Measurements from ENCODE around the gene GULP1.

Gene GULP1

DNA sequence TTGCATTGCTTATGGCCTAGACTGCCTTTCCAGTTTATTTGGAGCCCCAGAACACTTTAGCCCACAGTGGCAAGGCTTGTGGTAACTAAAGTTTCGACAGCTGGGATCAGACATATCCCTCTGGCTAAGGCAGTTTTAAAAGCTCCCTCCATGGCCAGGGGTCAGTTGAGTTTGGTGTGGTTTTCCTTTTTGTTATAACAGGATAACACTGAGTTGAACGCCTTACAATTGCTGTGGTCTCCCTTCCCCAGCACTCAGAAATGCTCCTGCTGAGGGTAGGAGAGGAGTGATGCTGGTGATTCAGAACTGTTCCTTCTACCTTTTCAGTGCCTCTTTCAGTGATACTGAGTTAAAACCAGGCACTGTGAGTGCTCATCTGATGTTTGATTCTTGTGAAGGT is 182.6 kb downstream of the GULP1 start:
- H3K36me3 Mint-ChIP-seq (ENCODE audit: insufficient read depth): no peaks in the 10 kb centered on the region
- no peaks in the 10 kb centered on the region for H3K27me3 Mint-ChIP-seq
- H3K4me1 Mint-ChIP-seq (ENCODE audit: low read depth in 2 of 2): no peaks in the 10 kb centered on the region
- H3K9me3 Mint-ChIP-seq: peaks cover 6 to 16% of the 10 kb centered on the region in 2 donors
- ATAC-seq (replicated peaks) (no peak), DNase-seq (no peak)
- H3K27ac Mint-ChIP-seq: no peak overlapping the region
- no peak overlapping the region for H3K4me3 Mint-ChIP-seq

DNA sequence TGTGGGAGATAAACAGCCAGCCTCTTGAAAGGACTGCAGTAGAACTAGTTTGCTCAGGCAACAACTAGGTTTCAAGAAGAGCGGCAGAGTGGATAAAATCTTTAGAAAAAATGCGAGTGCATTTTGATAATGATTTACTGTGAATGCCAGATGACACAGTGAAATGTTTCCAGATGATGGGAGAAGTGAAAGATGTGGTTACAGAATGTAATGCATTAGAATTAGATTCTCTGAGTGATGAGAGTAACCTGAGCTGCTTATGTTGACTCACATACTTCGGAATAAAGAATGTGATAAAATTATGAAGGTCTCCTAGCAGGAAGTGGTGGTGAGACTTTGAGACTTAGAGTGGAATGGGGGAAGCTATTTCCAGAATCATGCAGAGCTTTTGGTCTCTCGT is 184.3 kb downstream of the GULP1 start:
- no peaks in the 10 kb centered on the region for H3K4me1 Mint-ChIP-seq (ENCODE audit: low read depth in 2 of 2)
- H3K27me3 Mint-ChIP-seq: no peaks in the 10 kb centered on the region
- H3K4me3 Mint-ChIP-seq: no peak overlapping the region
- H3K36me3 Mint-ChIP-seq (ENCODE audit: insufficient read depth): no peaks in the 10 kb centered on the region
- DNase-seq: no peak
- H3K27ac Mint-ChIP-seq: no peak overlapping the region
- no peak for ATAC-seq (replicated peaks)
- peaks cover 5 to 16% of the 10 kb centered on the region in 2 donors for H3K9me3 Mint-ChIP-seq

DNA sequence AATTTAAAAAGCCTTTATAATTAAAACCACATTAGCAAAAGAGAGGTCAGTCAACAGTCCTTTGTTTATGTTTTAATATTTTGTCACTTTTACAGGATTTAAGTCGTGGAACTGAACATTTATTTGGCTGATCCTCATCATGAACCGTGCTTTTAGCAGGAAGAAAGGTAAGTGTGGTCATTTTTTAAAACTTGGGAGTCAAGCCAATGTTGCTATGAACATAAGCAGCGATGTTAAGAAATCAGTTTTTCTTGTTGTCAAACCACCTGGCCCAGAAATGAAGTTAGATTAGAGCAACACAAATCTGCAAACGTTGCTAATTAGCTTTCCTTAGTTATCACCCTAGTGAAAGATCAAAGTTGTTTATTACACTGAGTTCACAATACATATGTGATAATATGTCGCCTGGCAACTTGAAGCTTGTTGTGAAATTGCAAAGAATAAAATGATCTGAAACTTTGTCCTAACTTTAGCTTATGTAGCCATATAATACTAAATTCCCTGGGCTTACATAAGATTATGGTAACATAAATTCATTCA is 186.0 kb downstream of the GULP1 start:
- peaks cover 2 to 9% of the 10 kb centered on the region in 2 donors for H3K9me3 Mint-ChIP-seq
- no peaks in the 10 kb centered on the region for H3K36me3 Mint-ChIP-seq (ENCODE audit: insufficient read depth)
- H3K4me3 Mint-ChIP-seq: no peak overlapping the region
- H3K27me3 Mint-ChIP-seq: no peaks in the 10 kb centered on the region
- no peak for DNase-seq
- no peak for ATAC-seq (replicated peaks)
- H3K4me1 Mint-ChIP-seq (ENCODE audit: low read depth in 2 of 2): no peaks in the 10 kb centered on the region
- no peak overlapping the region for H3K27ac Mint-ChIP-seq

DNA sequence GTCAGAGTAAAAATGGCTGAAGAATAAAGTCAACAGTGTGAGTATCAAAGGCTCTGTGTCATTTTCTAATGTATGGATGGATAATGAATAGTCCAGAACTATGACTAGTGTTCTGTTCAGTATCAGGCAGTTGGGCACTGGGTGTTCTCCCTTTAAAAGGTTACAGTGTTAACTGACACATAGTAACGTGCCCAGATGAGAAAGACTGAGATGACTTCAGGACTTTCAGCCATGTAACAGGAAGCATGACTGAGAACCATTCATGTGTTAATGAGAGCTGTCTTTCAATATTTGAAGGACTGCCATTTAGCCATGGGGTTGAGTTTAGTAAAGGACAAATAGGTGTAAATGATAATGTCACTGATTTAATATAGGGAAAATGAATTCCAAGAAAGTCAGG is 187.1 kb downstream of the GULP1 start:
- no peak for DNase-seq
- peaks cover 0 to 2% of the 10 kb centered on the region in 2 donors for H3K9me3 Mint-ChIP-seq
- ATAC-seq (replicated peaks): no peak

GRCh38 chr2:188481474-188481873 is 189.8 kb downstream of the GULP1 start:
- H3K27ac Mint-ChIP-seq: no peak overlapping the region
- H3K4me3 Mint-ChIP-seq: no peak overlapping the region
- no peak for ATAC-seq (replicated peaks)
- H3K36me3 Mint-ChIP-seq (ENCODE audit: insufficient read depth): no peaks in the 10 kb centered on the region
- H3K27me3 Mint-ChIP-seq: no peaks in the 10 kb centered on the region
- no peaks in the 10 kb centered on the region for H3K9me3 Mint-ChIP-seq
- DNase-seq: no peak
- H3K4me1 Mint-ChIP-seq (ENCODE audit: low read depth in 2 of 2): no peaks in the 10 kb centered on the region

More for the DNA sequence above, 187.1 kb downstream of the GULP1 start:
- no peak overlapping the region for H3K4me3 Mint-ChIP-seq
- H3K27me3 Mint-ChIP-seq: no peaks in the 10 kb centered on the region
- no peak overlapping the region for H3K27ac Mint-ChIP-seq
- no peaks in the 10 kb centered on the region for H3K36me3 Mint-ChIP-seq (ENCODE audit: insufficient read depth)
- no peaks in the 10 kb centered on the region for H3K4me1 Mint-ChIP-seq (ENCODE audit: low read depth in 2 of 2)

- ATAC-seq (replicated peaks): no peak
- no peaks in the 10 kb centered on the region for H3K4me1 Mint-ChIP-seq (ENCODE audit: low read depth in 2 of 2)
- no peak overlapping the region for H3K27ac Mint-ChIP-seq
- no peaks in the 10 kb centered on the region for H3K9me3 Mint-ChIP-seq
- H3K4me3 Mint-ChIP-seq: no peak overlapping the region
- DNase-seq: no peak
- H3K36me3 Mint-ChIP-seq (ENCODE audit: insufficient read depth): no peaks in the 10 kb centered on the region
- H3K27me3 Mint-ChIP-seq: no peaks in the 10 kb centered on the region
These were observed 193.8 kb downstream of the GULP1 start for GRCh38 chr2:188485496-188485895.

GRCh38 chr2:188492751-188493150 is 201.1 kb downstream of the GULP1 start:
- Mint-ChIP-seq H3K27ac (no peak overlapping the region), H3K4me3 (no peak overlapping the region), H3K4me1 (ENCODE audit: low read depth in 2 of 2) (no peaks in the 10 kb centered on the region), H3K36me3 (ENCODE audit: insufficient read depth) (no peaks in the 10 kb centered on the region), H3K27me3 (no peaks in the 10 kb centered on the region), H3K9me3 (peaks cover 7 to 19% of the 10 kb centered on the region in 2 donors)
- DNase-seq: no peak
- ATAC-seq (replicated peaks): no peak

DNA sequence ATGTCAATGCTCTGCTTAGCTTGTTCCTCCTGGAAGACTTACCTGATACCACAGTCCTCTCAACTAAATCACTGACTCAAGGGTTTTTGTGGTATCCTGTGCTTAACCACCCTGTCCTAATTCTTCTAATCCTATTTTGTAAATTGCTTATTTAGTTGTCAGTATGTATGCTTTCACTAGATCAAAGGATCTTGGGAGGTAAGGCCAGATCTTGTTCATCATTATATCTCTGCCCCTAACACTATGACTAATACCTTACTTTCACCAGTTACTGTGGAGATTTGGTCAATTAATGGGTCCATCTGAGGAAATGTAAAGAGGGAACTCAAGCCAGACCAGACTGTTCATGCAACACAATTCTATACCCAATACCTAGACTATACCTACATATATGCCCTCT is 203.2 kb downstream of the GULP1 start:
- ATAC-seq (replicated peaks) (no peak), DNase-seq (no peak)
- no peak overlapping the region for H3K27ac Mint-ChIP-seq
- no peaks in the 10 kb centered on the region for H3K4me1 Mint-ChIP-seq (ENCODE audit: low read depth in 2 of 2)
- peaks cover 7 to 19% of the 10 kb centered on the region in 2 donors for H3K9me3 Mint-ChIP-seq
- H3K4me3 Mint-ChIP-seq: no peak overlapping the region
- no peaks in the 10 kb centered on the region for H3K36me3 Mint-ChIP-seq (ENCODE audit: insufficient read depth)
- H3K27me3 Mint-ChIP-seq: no peaks in the 10 kb centered on the region

GRCh38 chr2:188495969-188496431 is 204.3 kb downstream of the GULP1 start:
- H3K4me1 Mint-ChIP-seq (ENCODE audit: low read depth in 2 of 2): no peaks in the 10 kb centered on the region
- DNase-seq (no peak), ATAC-seq (replicated peaks) (no peak)
- no peak overlapping the region for H3K27ac Mint-ChIP-seq
- no peaks in the 10 kb centered on the region for H3K36me3 Mint-ChIP-seq (ENCODE audit: insufficient read depth)
- H3K9me3 Mint-ChIP-seq: peaks cover 7 to 19% of the 10 kb centered on the region in 2 donors
- H3K27me3 Mint-ChIP-seq: no peaks in the 10 kb centered on the region
- no peak overlapping the region for H3K4me3 Mint-ChIP-seq

DNA sequence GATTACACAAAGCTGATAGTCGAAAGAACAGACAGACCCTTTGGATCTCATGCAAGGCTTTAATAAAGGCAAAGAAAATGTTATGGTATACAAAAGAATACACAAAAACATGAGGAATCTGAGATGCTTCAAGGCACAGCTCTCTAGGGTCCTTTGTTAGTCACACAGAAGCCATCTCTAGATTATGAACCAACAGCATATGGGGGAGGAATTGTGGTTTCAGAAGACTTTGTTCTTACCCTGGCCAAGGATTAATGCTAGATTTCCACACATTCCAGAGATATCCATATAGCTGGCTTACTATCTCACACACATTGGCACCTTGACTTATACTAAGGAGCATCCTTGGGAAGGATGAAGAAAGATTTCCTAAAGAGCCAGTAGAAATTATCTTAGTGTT is 206.1 kb downstream of the GULP1 start:
- Mint-ChIP-seq H3K36me3 (ENCODE audit: insufficient read depth) (no peaks in the 10 kb centered on the region), H3K4me1 (ENCODE audit: low read depth in 2 of 2) (no peaks in the 10 kb centered on the region), H3K4me3 (no peak overlapping the region), H3K27ac (no peak overlapping the region), H3K27me3 (no peaks in the 10 kb centered on the region), H3K9me3 (peaks cover 9 to 19% of the 10 kb centered on the region in 2 donors)
- ATAC-seq (replicated peaks) (no peak), DNase-seq (no peak)

- ATAC-seq (replicated peaks) (no peak), DNase-seq (no peak)
- H3K4me3 Mint-ChIP-seq: no peak overlapping the region
- no peaks in the 10 kb centered on the region for H3K27me3 Mint-ChIP-seq
- no peak overlapping the region for H3K27ac Mint-ChIP-seq
- peaks cover 3% of the 10 kb centered on the region for H3K36me3 Mint-ChIP-seq (ENCODE audit: insufficient read depth)
- peaks cover 0 to 2% of the 10 kb centered on the region in 2 donors for H3K9me3 Mint-ChIP-seq
- no peaks in the 10 kb centered on the region for H3K4me1 Mint-ChIP-seq (ENCODE audit: low read depth in 2 of 2)
These were observed 212.3 kb downstream of the GULP1 start for GRCh38 chr2:188503975-188504374.

- Mint-ChIP-seq H3K27ac (no peak overlapping the region), H3K27me3 (no peaks in the 10 kb centered on the region)
These were observed 215.2 kb downstream of the GULP1 start for GRCh38 chr2:188506843-188507242.

DNA sequence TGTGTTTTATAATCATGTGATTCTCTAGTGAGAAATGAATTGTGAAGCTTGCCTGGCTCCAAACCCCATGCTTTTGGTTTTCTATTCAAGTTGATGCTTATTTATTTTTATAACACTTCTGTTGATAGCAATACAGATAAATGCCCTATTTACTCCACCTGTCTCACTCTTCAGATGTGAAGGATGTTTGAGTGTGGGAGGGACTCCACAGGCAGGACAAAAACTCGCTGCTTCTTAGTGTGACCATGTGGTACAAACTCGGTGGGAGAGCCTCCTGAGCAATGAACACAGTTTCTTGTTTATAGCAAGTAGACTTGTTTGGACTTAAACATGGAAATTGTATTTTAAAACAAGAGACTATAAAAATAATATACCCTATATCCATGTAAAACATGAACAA is 219.7 kb downstream of the GULP1 start:
- DNase-seq (no peak), ATAC-seq (replicated peaks) (no peak)
- peaks cover 0 to 4% of the 10 kb centered on the region in 2 donors for H3K9me3 Mint-ChIP-seq
- no peak overlapping the region for H3K4me3 Mint-ChIP-seq
- no peaks in the 10 kb centered on the region for H3K4me1 Mint-ChIP-seq (ENCODE audit: low read depth in 2 of 2)
- H3K36me3 Mint-ChIP-seq (ENCODE audit: insufficient read depth): no peaks in the 10 kb centered on the region
- no peak overlapping the region for H3K27ac Mint-ChIP-seq
- no peaks in the 10 kb centered on the region for H3K27me3 Mint-ChIP-seq

More at GRCh38 chr2:188506843-188507242, 215.2 kb downstream of the GULP1 start:
- ATAC-seq (replicated peaks): no peak
- Mint-ChIP-seq H3K4me3 (no peak overlapping the region), H3K36me3 (ENCODE audit: insufficient read depth) (peaks cover 3% of the 10 kb centered on the region), H3K9me3 (no peaks in the 10 kb centered on the region), H3K4me1 (ENCODE audit: low read depth in 2 of 2) (no peaks in the 10 kb centered on the region)
- DNase-seq: no peak

GRCh38 chr2:188512456-188512855 is 220.8 kb downstream of the GULP1 start:
- no peak for ATAC-seq (replicated peaks)

DNA sequence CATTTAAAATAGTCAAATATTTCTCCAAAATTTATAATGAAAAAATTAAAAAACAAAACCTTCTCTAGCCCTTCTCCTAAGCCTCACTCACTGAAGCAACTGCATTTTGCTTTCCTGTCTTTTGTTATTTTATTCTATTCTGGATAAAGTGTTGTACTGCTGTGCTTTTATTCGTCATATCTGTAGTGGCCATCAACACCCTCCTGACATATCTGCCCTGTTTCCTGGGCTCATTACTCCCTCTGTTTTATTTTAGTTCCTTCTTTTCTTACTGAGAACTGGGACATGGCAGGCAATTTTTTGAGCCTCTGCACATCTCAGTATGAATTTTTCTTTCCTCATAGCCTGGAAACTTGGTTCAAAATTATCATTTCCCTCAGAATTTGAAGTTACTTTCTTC is 224.2 kb downstream of the GULP1 start:
- Mint-ChIP-seq H3K36me3 (ENCODE audit: insufficient read depth) (no peaks in the 10 kb centered on the region), H3K4me1 (ENCODE audit: low read depth in 2 of 2) (no peaks in the 10 kb centered on the region), H3K9me3 (peaks cover 0 to 6% of the 10 kb centered on the region in 2 donors), H3K4me3 (no peak overlapping the region), H3K27me3 (no peaks in the 10 kb centered on the region), H3K27ac (no peak overlapping the region)
- DNase-seq (no peak), ATAC-seq (replicated peaks) (no peak)

More at GRCh38 chr2:188512456-188512855, 220.8 kb downstream of the GULP1 start:
- no peak for DNase-seq
- Mint-ChIP-seq H3K27me3 (no peaks in the 10 kb centered on the region), H3K36me3 (ENCODE audit: insufficient read depth) (no peaks in the 10 kb centered on the region), H3K9me3 (peaks cover 0 to 4% of the 10 kb centered on the region in 2 donors), H3K27ac (no peak overlapping the region), H3K4me1 (ENCODE audit: low read depth in 2 of 2) (no peaks in the 10 kb centered on the region), H3K4me3 (no peak overlapping the region)
